Sciatic nerve (tissue), 2 donors: ENCODE measurements around the gene CLK1. TPM values are rescaled to one million over a fixed set of nuclear protein-coding genes. Genes with fewer than 3 reads are reported as not detected.
A peak's percentile ranks its signal among the peaks of the same experiment; 100 is the strongest.
"Not testable (repeated sequence)": the region's sequence is repeated elsewhere in the genome, so short reads cannot be mapped to it uniquely, and the experiment has no call there.

Experiments
- ATAC-seq: fragments of 200-7000 bp; cut with Tn5 transposase; one replicate; pipeline ENCODE4 v1.9.1; 2020; ENCODE audit warnings: mild to moderate bottlenecking, moderate library complexity
- DNase-seq: peaks from one replicate; pipeline ENCODE4 v3.0.0-alpha.2; 2020; ENCODE audit warnings: low spot score
- intact Hi-C: fragments of 100-400 bp; cut with DNase I; formaldehyde crosslinking; loops from one replicate; pipeline ENCODE4 v1.14.2; 2022
- total RNA-seq: library from RNA; stranded (reverse); fragmentation: NEBNext Ultra II Directional; extraction: Animal tissue kit (Norgen Biotek cat#: 25700); gene quantifications from one replicate; pipeline ENCODE4 v1.2.1, GENCODE V29; 2021
- donor health status: DM: no; HTN: no; CAD: no.
- donor health status: DM: no; HTN: no; CAD: no.

The CLK1 gene
- total RNA-seq, 1 donor from 2014 or later: 358 TPM

DNA sequence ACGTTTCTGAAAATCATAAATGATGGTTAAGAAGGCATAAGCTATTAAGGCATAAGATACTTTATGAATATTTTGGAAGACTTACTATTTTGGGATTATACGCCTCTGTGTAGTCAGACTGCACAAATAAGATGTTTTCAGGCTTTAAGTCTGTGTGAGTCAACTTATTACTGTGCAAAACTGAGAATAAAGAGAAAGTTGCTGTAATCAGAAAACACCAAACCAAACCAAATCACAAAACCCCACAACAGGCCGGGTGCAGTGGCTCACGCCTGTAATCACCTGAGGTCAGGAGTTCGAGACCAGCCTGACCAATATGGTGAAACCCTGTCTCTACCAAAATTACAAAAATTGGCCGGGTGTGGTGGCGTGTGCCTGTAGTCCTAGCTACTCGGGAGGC, 7.7 kb downstream of the CLK1 start:
- ATAC-seq: no peak
- intact Hi-C loops: no loop called here
- no peak for DNase-seq

DNA sequence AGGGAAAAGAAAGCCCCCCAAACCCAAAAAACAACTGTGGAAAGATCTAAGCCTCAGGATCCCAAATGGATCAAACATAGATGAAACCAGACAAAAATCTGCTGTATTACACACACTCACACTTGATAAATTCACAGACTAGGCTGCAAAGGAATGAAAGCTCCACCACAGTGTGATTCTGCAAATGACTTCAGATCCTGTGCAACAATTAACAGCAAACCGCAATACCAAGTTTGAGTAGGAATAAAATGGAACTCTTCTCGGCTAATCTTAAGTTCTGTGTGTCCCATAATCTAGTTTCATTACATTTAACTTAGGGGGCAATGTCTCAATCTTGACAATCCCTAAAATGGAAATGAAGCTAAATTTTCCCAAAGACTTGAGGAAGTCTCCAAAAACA, 11.9 kb downstream of the CLK1 start:
- DNase-seq (no peak), ATAC-seq (no peak)
- intact Hi-C loops: no loop called here

DNA sequence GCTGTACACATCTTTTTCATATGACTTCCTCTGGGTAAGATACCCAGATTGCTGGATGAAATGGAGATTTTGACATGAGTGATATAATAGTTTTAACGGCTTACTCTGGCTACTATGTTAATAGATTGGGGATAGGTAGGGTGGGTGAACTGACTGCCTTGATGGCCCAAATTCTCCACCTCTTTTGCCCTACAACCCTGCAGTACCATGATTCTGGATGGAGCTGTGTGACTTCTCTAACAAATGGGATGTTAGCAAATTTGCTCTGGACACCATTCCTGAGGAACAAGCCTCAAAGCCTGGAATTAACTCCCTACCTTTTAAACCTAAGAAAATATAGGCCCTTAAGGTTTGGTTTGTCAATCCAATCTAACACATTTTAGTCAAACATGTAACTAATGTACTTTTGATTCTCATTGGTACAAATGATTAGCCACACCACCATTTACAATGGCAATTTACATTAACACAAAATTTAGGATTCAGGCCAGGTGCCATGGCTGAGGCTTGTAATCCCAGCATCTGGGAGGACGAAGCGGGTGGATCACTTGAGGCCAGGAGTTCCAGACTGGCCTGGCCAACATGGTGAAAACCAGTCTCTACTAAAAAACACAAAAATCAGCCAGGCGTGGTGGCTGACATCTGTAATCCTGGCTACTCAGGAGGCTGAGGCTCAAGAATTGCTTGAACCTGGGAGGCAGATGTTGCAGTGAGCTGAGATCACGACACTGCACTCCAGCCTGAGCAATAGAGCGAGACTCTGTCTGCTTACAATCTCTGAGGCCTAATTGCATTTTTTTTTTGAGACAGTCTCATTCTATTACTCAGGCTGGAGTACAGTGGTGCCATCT, 12.8 kb downstream of the CLK1 start:
- ATAC-seq (peak; percentile 11), DNase-seq (no peak)
- intact Hi-C loops: no loop called here

DNA sequence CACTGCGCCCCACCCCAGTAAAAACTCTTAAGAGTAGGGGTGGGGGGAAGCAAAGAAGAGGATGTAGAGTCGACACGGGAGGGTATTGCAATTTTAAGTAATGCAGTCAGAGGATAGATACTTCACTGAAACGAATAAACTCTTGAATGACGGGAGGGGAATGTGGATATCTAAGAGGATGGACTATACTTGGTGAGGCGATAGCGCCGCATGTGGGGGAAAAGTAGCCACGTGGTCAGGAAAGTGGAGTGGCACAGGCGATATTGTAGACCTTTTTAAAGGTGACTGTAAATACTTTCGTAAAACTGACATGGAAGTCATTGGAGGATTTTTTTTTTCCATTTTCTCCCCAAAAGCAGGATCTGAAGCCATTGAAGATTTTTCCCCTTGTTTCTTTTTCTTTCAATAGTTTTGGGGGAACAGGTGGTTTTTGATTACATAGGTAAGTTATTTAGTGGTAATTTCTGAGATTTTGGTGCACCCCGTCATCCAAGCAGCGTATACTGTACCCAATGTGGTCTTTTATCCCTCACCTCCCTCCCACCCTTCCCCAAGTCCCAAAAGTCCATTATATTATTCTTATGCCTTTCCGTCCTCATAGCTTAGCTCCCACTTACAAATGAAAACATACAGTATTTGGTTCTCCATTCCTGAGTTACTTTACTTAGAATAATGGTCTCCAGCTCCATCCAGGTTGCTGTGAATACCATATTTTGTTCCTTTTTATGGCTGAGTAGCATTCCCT, 13.8 kb downstream of the CLK1 start:
- ATAC-seq (no peak), DNase-seq (no peak)
- intact Hi-C loops: no loop called here

DNA sequence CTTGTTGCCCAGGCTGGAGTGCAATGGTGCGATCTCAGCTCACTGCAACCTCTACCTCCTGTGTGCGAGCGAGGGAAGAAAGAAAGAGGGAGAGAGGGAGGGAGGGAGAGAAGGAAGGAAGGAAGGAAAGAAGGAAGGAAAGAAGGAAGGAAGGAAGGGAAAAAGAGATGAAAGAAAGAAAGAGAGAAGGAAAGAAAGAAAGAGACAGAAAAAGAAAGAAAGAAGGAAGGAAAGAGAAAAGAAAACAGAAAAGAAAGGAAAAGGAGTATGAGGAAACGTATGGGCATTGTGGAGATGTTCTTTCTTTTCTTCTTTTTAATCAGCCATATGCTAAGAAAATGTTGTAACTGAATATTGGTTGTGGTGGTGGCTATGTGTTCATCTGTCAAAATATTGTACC, 16.5 kb downstream of the CLK1 start:
- no peak for DNase-seq
- intact Hi-C loops: no loop called here
- no peak for ATAC-seq

DNA sequence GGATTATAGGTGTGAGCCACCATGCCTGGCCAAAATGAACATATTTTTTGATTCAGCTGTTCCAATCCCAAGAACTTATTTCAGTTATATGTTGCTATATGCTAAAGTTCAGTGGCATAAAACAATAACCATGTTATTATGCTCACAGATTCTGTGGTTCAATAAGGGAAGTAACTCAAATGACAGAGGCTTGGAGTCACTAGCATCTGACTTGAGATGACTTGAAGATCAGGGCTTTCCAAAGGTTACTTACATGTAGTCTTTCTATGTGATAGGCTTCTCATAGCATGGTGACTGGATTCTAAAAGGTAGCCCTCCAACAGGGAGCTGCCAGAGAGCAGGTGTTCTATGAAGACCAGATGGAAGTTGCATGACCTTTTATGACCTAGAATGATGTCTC, 17.2 kb downstream of the CLK1 start:
- DNase-seq (no peak), ATAC-seq (no peak)
- intact Hi-C loops: no loop called here

DNA sequence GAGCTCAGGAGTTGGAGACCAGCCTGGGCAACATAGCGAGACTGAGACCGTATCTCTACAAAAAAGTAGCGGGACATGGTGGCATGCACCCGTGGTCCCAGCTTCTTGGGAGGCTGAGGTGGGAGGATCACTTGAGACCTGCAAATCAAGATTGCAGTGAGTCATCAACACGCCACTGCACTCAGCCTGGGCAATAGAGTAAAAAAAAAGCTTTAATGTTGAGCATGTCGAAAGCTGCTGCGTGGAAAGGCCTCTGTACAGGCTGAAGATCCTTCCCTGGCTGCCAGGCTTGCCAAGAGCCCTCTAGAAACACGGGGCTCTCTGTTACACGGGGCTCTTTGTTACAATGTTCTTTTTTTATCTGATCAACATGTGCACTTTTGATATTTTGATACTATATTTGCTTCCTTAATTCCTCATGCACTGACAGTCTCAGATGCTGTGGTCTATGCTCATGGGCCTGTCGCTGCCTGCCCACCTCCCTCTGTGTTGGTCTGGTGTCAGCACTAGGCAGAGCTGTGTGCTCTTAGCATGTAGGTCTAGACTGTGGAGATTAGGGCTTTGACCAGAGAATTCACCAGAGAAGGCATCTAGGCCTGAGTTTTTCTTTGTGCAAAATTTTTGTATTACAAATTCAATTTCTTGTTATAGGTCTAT, 18.7 kb downstream of the CLK1 start:
- intact Hi-C loops: no loop called here
- ATAC-seq: no peak
- DNase-seq: no peak

DNA sequence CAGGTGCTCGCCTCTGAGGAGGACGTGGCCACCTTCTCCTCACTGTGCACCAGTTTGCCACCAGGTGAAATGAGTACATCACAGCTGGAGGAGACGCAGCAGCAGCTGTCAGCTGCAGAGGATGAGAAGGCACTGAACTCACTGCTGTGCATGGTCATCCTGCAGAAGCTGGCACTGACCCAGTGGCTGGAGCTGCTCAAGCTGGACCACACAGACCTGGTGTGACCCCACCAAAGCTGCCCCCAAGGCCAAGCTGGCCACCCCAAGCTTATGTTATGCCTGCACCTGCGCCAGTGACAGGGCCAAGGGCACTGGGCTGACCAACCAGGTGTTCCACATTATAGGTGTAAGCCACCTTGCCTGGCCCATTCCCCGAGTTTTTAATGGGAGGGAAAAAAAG, 19.3 kb downstream of the CLK1 start:
- ATAC-seq: peak; percentile 12
- intact Hi-C loops: no loop called here
- no peak for DNase-seq

DNA sequence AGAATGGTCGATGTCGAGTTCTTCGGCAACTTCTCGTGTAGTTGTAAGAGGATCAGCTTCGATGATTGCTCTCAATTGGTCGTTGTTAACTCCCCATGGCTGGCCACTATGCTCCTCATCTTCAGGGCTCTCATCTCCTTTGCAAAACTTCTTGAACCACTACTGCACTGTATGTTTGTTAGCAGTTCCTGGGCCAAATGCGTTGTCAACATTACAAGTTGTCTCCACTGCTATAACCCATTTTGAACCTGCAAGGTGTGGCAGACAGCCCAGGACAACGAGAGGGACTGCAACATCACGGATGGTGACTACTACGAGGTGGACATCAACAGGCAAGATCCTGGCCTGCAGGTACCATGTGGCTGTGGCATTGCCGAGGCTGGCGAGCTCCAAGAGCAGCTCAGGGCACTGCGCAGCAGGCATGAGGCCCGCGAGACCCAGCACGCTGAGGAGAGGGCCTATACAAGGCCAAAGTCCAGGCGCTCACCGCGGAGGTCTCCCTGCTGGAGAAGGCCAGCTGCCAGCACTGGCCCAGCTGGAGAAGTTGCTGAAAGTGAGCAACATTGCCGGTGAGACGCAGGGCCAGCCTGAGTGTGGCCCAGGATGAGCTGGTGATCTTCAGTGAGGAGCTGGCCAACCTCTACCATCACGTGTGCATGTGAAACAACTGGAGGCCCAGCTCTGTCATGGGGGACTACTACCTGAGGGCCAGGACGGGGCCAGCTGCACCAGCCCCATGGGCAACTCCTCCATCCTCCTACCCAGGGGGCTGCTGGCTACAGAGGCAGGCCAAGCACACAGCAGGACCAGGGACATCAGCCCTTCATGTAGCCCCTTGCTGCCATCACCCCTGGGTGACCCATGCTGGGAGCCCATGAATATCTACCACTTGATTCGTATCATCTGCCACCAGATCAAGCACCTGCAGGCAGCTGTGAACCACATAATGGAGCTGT, 20.2 kb downstream of the CLK1 start:
- DNase-seq (no peak), ATAC-seq (peak; percentile 15)
- intact Hi-C loops: no loop called here

DNA sequence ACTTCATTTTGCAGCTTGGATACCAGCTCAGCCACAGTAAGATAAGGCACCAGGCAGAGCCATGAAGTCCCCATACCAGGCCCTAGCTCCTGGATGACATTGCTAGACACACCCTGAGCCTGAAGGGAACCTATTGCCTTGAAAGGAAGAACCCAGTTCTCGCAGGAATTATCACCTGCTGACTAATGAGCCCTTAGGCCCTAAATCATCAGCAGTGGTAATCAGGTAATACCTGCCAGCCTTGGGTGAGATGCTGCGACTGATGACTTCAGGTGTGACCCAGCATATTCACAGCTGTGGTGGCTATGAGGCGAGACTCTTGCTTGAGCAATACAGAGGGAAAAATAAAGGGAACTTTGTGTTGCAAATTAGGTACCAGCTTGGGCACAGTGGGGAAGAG, 24.9 kb downstream of the CLK1 start:
- DNase-seq (no peak), ATAC-seq (no peak)
- intact Hi-C loops: no loop called here

DNA sequence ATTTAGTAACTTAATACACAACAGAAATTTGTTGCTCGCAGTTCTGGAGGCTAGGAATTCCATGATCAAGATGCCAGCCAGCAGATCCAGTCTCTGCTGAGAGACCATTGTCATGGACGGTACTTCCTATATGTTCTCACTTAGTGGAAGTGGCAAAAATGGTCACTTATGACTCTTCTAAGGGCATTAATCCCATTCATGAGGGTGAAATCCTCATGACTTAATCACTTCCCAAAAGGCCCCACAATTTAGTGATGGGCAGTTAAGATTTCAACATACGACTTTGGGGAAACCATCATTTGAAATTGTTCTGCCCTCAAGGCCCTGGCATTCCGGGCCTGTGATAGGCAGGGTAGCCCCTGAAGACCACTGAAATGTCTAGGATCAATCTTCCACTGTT, 29.8 kb downstream of the CLK1 start:
- ATAC-seq (no peak), DNase-seq (no peak)
- intact Hi-C loops: no loop called here

DNA sequence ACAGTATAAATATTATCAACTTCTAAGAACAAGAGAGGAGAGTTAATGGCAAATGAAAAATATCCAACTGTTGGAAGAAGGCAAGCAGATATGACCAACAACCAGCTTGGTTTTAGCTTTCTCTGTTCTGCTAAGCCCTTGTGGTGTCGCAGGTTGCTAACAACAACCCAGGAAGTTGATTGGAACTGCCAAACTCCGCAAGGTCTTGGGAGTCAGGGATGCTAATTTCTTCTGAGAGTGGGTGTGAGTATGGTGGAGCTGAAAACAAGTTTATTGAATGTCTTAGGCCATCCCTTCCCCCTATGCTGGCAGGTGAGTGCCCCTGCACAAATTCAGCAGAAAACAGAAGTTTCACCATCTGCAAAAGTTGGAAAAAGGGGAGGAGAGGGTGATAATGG, 35.2 kb downstream of the CLK1 start:
- ATAC-seq (no peak), DNase-seq (no peak)
- intact Hi-C loops: no loop called here

DNA sequence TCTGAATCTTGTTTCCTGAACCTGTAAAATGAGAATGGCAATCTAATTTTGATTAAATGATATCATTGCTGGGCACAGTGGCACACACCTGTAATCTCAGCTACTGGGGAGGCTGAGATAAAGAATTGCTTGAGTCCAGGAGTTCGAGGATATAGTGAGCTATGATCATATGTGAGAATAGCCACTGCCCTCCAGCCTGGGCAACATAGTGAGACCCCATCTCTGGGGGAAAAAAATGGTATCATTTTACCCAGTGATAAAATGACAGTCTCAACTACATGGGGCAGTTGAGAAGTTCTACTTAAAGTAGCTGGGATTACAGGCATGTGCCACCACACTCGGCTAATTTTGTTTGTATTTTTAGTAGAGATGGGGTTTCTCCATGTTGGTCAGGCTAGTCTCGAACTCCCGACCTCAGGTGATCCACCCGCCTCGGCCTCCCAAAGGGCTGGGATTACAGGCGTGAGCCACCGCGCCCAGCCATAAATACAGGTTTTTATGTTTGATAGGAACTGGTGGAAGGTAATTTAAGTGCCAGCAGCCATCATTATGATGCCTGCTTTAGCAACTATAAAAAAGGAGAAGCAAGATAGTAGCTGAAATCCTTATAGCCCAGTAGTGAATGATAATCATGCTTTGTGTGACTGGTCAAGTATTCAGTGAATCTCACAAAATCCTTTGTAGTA, 35.7 kb downstream of the CLK1 start:
- intact Hi-C loops: no loop called here
- DNase-seq (no peak), ATAC-seq (no peak)

DNA sequence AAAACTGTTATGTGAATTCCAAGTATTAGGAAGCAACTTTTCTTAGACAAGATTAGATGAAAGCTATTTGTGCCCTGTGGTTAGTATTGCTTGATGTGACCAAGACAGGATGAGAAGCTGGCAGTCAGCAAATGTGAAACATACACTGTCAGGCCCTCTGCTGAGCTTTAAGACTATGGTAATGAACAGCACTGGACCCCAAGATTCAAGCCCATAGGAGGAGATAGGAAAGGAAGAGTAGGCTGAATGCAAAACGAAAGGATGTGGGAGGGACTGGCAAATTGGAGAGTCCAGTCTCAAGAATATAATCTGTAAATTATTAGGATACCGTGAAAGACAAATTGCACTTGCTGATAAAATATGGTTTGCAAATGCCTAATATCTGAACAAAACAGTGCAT, 36.4 kb downstream of the CLK1 start:
- ATAC-seq (no peak), DNase-seq (no peak)
- intact Hi-C loops: no loop called here

DNA sequence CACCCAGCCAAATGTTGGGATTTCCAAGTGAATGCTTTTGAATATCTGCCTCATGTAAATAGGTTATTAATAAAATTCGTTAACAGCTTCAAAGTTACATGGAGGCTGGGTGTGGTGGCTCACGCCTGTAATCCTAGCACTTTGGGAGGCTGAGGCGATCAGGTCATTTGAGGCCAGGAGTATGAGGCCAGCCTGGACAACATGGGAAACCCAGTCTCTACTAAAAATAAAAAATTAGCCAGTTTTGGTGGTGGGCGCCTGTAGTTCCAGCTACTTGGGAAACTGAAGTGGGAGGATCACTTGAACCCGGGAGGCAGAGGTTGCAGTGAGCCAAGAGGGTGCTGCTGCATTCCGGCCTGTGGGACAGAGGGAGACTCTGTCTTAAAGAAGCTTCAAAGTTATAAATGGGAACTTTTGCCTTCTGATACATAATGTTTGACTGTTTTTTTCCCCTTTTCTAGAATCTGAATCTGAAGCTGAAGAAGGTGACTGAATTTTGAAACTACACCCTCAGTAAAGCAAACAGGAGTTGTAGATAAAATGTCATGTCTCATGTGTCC, 42.7 kb downstream of the CLK1 start:
- ATAC-seq (no peak), DNase-seq (no peak)
- intact Hi-C loops: no loop called here

DNA sequence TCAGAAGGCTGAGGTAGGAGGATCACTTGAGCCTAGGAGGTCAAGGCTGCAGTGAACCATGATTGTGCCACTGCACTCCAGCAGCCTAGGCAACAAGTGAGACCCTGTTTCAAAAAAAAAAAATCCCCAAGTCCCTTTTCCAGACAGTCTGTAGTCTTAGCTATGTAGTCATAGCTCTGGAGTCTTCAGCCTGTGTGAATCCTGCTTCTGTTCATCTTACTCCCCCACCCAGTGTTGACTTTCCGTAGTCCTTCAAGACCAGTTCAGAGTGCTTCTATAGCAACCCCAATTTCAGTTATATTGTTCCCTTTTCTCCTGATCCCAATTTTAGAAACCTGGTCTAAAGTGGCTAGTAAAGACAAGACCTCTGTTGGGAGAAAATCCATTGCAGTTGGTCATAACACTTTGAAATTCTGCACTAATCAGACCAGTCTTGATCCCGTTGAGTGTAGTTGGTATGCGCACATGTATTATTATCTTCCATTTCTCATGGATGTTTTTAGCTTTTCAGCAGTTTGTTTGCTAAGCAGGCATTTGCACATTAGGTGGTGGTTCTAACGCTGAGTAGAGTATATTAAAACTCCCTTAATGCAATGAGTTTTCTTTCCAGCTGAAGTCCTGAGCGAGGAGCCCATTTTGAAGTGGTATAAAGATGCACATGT, 43.8 kb downstream of the CLK1 start:
- ATAC-seq (no peak), DNase-seq (no peak)
- intact Hi-C loops: no loop called here

DNA sequence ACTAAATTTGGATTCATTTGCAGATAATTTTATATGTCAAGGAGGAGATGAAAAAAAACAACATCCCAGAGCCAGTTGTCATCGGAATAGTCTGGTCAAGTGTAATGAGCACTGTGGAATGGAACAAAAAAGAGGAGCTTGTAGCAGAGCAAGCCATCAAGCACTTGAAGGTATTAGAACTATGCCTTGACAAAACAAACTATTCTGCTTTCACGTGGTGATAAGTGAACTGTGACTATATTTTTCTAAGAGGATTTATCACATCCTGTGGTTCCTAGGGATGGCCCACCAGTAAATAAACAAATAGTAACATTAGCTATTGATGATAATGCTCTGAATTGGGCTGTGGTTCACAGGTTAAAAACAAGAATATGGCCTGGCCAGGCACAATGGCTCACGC, 45.7 kb downstream of the CLK1 start:
- intact Hi-C loops, DNase-seq, ATAC-seq: not testable (repeated sequence)

DNA sequence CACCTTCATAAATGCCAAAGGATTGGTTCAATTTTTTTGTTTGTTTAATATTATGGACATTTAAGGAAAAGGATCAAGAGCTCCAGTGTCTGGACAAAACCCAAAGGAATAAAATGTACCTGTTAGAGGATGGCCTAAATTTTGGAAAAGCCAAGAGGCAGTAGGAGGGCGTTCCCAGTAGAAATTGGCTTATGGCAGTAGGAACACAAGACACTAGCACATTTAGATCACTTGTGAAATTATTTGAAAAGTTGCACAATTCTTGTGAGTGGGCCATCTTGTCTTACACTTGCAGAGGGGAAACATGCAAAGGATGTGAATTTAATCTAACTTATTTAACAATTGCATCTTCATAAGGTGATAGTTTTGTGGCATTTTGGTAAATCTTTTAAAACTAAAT, 49.5 kb downstream of the CLK1 start:
- intact Hi-C loops: no loop called here
- ATAC-seq (no peak), DNase-seq (no peak)
